GM23338 (cell line): ENCODE measurements around the gene PER3. TPM values are rescaled to one million over a fixed set of nuclear protein-coding genes. Genes with fewer than 3 reads are reported as not detected.

ENCODE experiments used
- ATAC-seq: fragments of 200-7000 bp; cut with Tn5 transposase; 3 replicates; pipeline ENCODE4 v1.9.1; 2020
- DNase-seq: peaks from one replicate; pipeline ENCODE4 v3.0.0-alpha.2; 2015; ENCODE audit warnings: low spot score
- H2AFZ ChIP-seq: fragments of 200-600 bp; sonication (generic); 2 replicates; pipeline ENCODE4 v1.8.0; 2016; ENCODE audit warnings: antibody characterized with exemption, mild to moderate bottlenecking, moderate library complexity
- H3F3A ChIP-seq: fragments of 200-600 bp; sonication (generic); replicated peaks from 2 replicates; pipeline ENCODE4 v1.8.0; 2017; ENCODE audit warnings: antibody characterized with exemption, mixed run types, low read depth
- H3K27ac ChIP-seq: fragments of 200-600 bp; sonication (generic); 2 replicates; pipeline ENCODE4 v1.6.1; 2016; ENCODE audit warnings: low read depth
- H3K27me3 ChIP-seq: fragments of 200-600 bp; sonication (generic); 2 replicates; pipeline ENCODE4 v1.8.0; 2016; ENCODE audit warnings: mild to moderate bottlenecking, mixed run types, moderate library complexity; ENCODE audit not compliant: insufficient read depth
- H3K36me3 ChIP-seq: fragments of 200-600 bp; sonication (generic); 2 replicates; pipeline ENCODE4 v1.8.0; 2016; ENCODE audit warnings: mild to moderate bottlenecking; ENCODE audit not compliant: insufficient read depth
- H3K4me1 ChIP-seq: fragments of 200-600 bp; sonication (generic); 2 replicates; pipeline ENCODE4 v1.8.0; 2016; ENCODE audit warnings: mild to moderate bottlenecking, moderate library complexity; ENCODE audit not compliant: insufficient read depth
- H3K4me2 ChIP-seq: fragments of 200-600 bp; sonication (generic); 2 replicates; pipeline ENCODE4 v1.7.1; 2017; ENCODE audit warnings: mixed run types
- H3K4me3 ChIP-seq: fragments of 200-600 bp; sonication (generic); 2 replicates; pipeline ENCODE4 v1.6.1; 2016; ENCODE audit warnings: mixed run types
- H3K79me2 ChIP-seq: fragments of 200-600 bp; sonication (generic); replicated peaks from 2 replicates; pipeline ENCODE4 v1.8.0; 2017; ENCODE audit warnings: mild to moderate bottlenecking; ENCODE audit not compliant: insufficient read depth
- H3K9me2 ChIP-seq: fragments of 200-600 bp; sonication (generic); 2 replicates; pipeline ENCODE4 v1.8.0; 2017; ENCODE audit not compliant: insufficient read depth
- H4K20me1 ChIP-seq: fragments of 200-600 bp; sonication (generic); replicated peaks from 2 replicates; pipeline ENCODE4 v1.8.0; 2017; ENCODE audit warnings: mild to moderate bottlenecking; ENCODE audit not compliant: insufficient read depth
- H3K27ac Mint-ChIP-seq: 2 replicates; pipeline ENCODE4 v1.8.0; 2020; ENCODE audit warnings: inconsistent platforms, mild to moderate bottlenecking, moderate library complexity, mixed read lengths
- H3K27me3 Mint-ChIP-seq: 3 replicates; pipeline ENCODE4 v1.8.0; 2022; ENCODE audit warnings: low read depth, mild to moderate bottlenecking, moderate library complexity, mixed read lengths, inconsistent platforms; ENCODE audit not compliant: insufficient read depth, poor library complexity
- H3K36me3 Mint-ChIP-seq: 3 replicates; pipeline ENCODE4 v1.8.0; 2021; ENCODE audit warnings: low read depth, mild to moderate bottlenecking, inconsistent platforms, moderate library complexity, mixed read lengths
- H3K4me1 Mint-ChIP-seq: 3 replicates; pipeline ENCODE4 v1.8.0; 2020; ENCODE audit warnings: mild to moderate bottlenecking, inconsistent platforms, mixed read lengths
- H3K4me3 Mint-ChIP-seq: 3 replicates; pipeline ENCODE4 v1.8.0; 2021; ENCODE audit warnings: moderate library complexity, mild to moderate bottlenecking, inconsistent platforms, mixed read lengths
- H3K9me3 Mint-ChIP-seq: 3 replicates; pipeline ENCODE4 v1.8.0; 2020; ENCODE audit warnings: moderate library complexity, mild to moderate bottlenecking, inconsistent platforms, mixed read lengths
- CREB1 ChIP-seq: fragments of 250-450 bp; sonication (Bioruptor Pico); IDR thresholded peaks from 2 replicates; pipeline ENCODE4 v1.5.0; 2020; ENCODE audit warnings: low read depth, mild to moderate bottlenecking, moderate library complexity
- CTCF ChIP-seq, 2 experiments: fragments of 200-600 bp in 1 of 2; sonication (generic) in 1 of 2; conservative IDR thresholded peaks; 2 replicates each; pipeline versions ENCODE4 v1.5.1 to v1.6.1; 2016 to 2017; ENCODE audit warnings: antibody characterized with exemption in 2 of 2, low read depth in 2 of 2, mild to moderate bottlenecking in 2 of 2, moderate library complexity in 1 of 2
- ETS1 ChIP-seq: IDR thresholded peaks from 2 replicates; pipeline ENCODE4 v1.6.1; 2016; ENCODE audit warnings: antibody characterized with exemption
- EZH2 ChIP-seq: fragments of 200-600 bp; sonication (generic); IDR thresholded peaks from one replicate; pipeline ENCODE4 v1.8.0; 2017; ENCODE audit warnings: antibody characterized with exemption, mild to moderate bottlenecking, low read depth; ENCODE audit not compliant: unreplicated experiment
- EZH2phosphoT487 ChIP-seq: fragments of 200-600 bp; sonication (generic); IDR thresholded peaks from one replicate; pipeline ENCODE4 v1.8.1; 2018; ENCODE audit warnings: antibody characterized with exemption; ENCODE audit not compliant: unreplicated experiment
- JUNB ChIP-seq: IDR thresholded peaks from one replicate; pipeline ENCODE4 v1.6.1; 2016; ENCODE audit warnings: antibody characterized with exemption; ENCODE audit not compliant: unreplicated experiment
- NANOG ChIP-seq: IDR thresholded peaks from 2 replicates; pipeline ENCODE4 v1.6.1; 2016; ENCODE audit warnings: antibody characterized with exemption, borderline replicate concordance
- POLR2AphosphoS5 ChIP-seq: IDR thresholded peaks from 2 replicates; pipeline ENCODE4 v1.6.1; 2016; ENCODE audit warnings: antibody characterized with exemption, low read depth
- REST ChIP-seq: IDR thresholded peaks from one replicate; pipeline ENCODE4 v1.6.1; 2018; ENCODE audit warnings: antibody characterized with exemption; ENCODE audit not compliant: unreplicated experiment
- STAT1 ChIP-seq: IDR thresholded peaks from one replicate; pipeline ENCODE4 v1.6.1; 2016; ENCODE audit warnings: antibody characterized with exemption; ENCODE audit not compliant: unreplicated experiment
- ZNF114 ChIP-seq: fragments of 250-450 bp; sonication (Bioruptor Pico); IDR thresholded peaks from 2 replicates; pipeline ENCODE4 v1.5.0; 2020; ENCODE audit warnings: mild to moderate bottlenecking, moderate library complexity
- ZNF331 ChIP-seq: fragments of 250-450 bp; sonication (Bioruptor Pico); IDR thresholded peaks from 2 replicates; pipeline ENCODE4 v1.5.0; 2020; ENCODE audit warnings: low read depth, mild to moderate bottlenecking, moderate library complexity
- ZNF462 ChIP-seq: fragments of 250-450 bp; sonication (Bioruptor Pico); IDR thresholded peaks from 2 replicates; pipeline ENCODE4 v1.5.0; 2020; ENCODE audit warnings: mild to moderate bottlenecking, moderate library complexity
- polyA plus RNA-seq: library from polyadenylated mRNA; unstranded; fragments of >200 nt; fragmentation: Nextera tagmentation; extraction: Ambion mirVana; gene quantifications from 2 replicates; pipeline ENCODE4 v1.2.1, GENCODE V29; 2016
- total RNA-seq: library from RNA; depleted of rRNA; stranded (reverse); fragments of >200 nt; shearing (Covaris generic); gene quantifications from 2 replicates; pipeline ENCODE4 v1.2.3, GENCODE V29; 2014

PER3 gene
- total and polyA plus RNA-seq, 2 experiments from 2014 or later, result 6.1 to 16.4 TPM

- H3K36me3 ChIP-seq, result no peaks in the 10 kb centered on the region; the same call in 1 of the 2 replicates
- no peak overlapping the region for H3K4me2 ChIP-seq
- H4K20me1 ChIP-seq, result no peaks in the 10 kb centered on the region
- H3K27ac ChIP-seq, result no peak overlapping the region
- no peak overlapping the region for H2AFZ ChIP-seq
- no peaks in the 10 kb centered on the region for H3F3A ChIP-seq
- Mint-ChIP-seq H3K27ac (no peak overlapping the region), H3K27me3 (no peaks in the 10 kb centered on the region), H3K36me3 (peaks cover 12% of the 10 kb centered on the region; the same call in 2 of the 3 replicates), H3K4me3 (no peak overlapping the region), H3K4me1 (no peaks in the 10 kb centered on the region; the same call in 2 of the 3 replicates), H3K9me3 (peaks cover 4% of the 10 kb centered on the region; the same call in 1 of the 3 replicates)
- TF ChIP-seq STAT1, result no peak
- no peak for TF ChIP-seq CREB1 (CRISPR knock-in tag)
- no peak for TF ChIP-seq JUNB
- TF ChIP-seq NANOG, result no peak
- TF ChIP-seq ZNF462 (CRISPR knock-in tag), result no peak
- no peak for TF ChIP-seq POLR2AphosphoS5
- no peak for TF ChIP-seq REST
- TF ChIP-seq CTCF (conservative IDR thresholded peaks at IDR 0.05; ENCODE audit: low read depth in 2 of 2), result no peak
- TF ChIP-seq EZH2, result no peak
- no peak for TF ChIP-seq ETS1
- no peak for TF ChIP-seq ZNF114 (CRISPR knock-in tag)
- no peak for TF ChIP-seq EZH2phosphoT487
- no peak for TF ChIP-seq ZNF331 (CRISPR knock-in tag)
- ATAC-seq, result no peak
- H3K27me3 ChIP-seq, result no peaks in the 10 kb centered on the region
- H3K4me3 ChIP-seq, result no peak overlapping the region
- no peaks in the 10 kb centered on the region for H3K79me2 ChIP-seq
- H3K9me2 ChIP-seq, result no peaks in the 10 kb centered on the region
- no peak for DNase-seq
- H3K4me1 ChIP-seq, result no peaks in the 10 kb centered on the region
Observed at GRCh38 chr1:7743346-7743745, 40.7 kb upstream of the PER3 start.
